HT-29 (cell line): Measurements from ENCODE around the gene TBX10. TPM values are rescaled to one million over a fixed set of nuclear protein-coding genes. Genes with fewer than 3 reads are reported as not detected.
"Not testable (repeated sequence)": the region's sequence is repeated elsewhere in the genome, so short reads cannot be mapped to it uniquely, and the experiment has no call there.

Experiments used
- DNase-seq: peaks from one replicate; pipeline ENCODE4 v3.0.0-alpha.2; 2015; ENCODE audit warnings: low spot score
- total RNA-seq: library from RNA; depleted of rRNA; stranded (reverse); fragments of >200 nt; shearing (Covaris generic); gene quantifications from 2 replicates; pipeline ENCODE4 v1.2.3, GENCODE V29; 2014

Gene TBX10
- total RNA-seq, 1 experiment from 2014 or later = 5.4 TPM

DNA sequence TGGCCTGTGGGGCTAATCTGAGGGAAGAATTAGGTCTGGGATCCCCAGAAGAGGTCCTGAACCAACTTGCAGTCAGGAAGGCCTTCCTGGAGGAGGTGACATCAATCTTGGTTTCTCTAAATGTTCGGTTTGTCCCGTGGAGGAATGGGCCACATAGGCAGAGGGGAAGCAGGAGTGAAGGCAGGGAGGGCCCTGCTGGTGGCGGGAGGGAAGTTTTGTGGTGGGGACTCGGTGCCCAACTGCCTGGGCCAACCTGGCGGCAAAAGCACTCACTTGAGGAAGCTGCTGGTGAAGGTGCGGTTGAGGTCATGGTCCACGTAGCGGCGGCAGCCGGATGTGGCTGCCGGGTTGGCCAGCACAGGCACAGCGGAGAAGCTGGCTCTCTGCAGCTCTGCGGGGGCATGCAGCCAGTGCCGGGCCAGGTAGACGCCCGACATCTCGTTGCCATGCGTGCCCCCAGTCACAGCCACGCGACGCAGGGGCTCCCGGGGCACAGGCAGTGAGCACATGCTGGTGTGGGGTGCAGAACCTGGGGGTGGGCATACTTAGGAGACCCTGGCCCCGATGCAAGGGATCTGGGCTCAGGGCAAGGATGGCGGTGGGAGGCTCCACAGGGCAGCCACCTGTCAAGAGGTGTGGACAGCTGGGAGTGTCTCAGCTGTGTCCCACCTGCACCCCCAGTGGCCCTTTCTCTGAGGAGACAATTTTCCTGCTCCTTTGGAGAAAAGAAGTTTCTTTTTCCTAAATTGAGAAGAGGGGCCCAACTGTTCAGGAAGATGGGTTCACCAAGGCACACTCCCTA, 7.2 kb upstream of the TBX10 start:
- no peak for DNase-seq

DNA sequence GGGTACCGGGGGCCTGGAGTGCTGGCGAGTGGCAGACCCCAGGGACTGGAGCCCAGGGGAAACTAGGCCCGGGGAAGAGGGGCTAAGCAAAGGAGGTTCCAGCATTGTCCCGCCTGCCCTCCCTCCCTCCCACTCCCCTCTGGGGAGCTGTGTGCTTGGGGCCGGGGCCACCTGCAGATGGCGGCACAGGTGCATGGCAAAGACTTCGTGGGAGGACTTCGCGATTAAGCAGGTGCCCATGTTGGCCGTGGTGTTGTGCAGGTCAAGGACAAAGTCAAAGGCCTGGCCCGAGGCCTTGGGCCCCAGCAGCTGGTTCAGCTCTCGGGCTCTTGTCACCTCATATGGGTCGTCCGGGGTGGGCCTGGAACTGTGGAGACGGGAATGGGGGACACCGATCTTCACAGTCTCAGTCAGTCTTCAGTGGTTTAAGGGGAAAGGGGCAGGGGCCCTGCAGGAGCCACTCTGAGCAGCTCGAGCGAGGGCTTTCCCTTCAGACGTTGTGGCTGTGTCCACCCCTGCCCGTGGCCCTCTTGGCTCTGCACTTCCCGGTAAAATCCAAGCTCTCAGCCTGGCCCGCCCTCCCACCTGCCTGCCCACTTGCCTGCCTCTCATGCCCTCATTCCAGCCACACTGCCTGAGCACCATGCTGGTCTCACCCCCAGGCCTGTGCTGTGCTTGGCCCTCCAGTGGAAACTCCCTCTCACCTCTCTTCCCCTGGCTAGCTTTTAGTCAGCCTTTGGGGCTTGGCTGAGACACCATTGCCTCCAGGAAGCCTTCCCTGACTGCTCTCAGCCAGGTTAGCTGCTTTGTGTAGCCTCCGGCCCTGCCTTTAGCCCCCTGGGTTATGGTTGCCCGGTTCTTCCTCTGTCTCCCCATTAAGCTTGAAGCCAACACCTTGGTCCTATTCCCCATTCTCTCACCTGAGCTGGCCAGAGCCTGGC, 6.2 kb upstream of the TBX10 start:
- no peak for DNase-seq

DNA sequence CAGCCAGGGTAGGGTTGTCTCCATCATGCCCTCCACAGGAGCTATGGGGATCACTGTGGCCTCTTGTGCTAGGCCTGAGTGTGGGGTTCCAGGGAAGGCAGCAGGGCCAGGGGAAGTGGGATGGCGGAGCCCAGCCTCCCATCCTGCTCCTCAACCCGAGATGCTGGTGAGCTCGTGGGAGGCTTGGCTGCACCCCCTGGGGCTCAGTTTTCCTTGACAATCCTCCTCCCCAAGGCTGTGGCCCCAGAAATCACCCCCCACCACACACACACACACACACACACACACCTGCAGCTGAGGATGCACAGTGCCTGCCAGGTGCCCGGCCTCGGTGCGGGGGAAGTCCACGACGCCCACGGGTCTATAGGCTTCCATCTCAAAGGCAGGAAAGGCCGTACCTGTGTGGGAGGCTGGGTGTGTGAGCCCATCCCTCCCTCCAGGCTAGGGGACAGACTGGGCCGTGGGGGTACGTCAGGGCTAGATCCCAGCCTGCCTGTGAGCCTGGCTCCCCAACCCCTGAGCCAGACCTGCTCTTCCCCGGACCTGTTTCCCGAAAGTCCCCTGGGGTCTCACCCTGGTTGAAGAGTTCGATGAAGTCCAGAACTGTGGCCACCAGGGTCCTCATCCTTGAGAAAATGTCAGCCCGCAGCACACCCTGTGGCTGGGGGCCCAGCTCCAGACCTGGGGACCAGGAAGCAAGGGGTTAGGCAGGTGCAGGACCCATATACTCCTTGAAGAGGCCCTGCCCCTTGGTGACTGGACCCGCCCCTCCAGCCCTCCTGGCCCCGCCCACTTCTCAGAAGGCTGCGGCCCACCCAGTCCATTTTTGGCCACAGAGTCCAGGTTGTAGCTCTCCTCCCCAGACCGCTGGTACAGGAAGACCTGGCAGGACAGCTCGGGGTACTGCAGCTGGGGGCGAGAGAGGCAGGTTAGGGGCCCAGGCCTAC, 5.2 kb upstream of the TBX10 start:
- DNase-seq = no peak

DNA sequence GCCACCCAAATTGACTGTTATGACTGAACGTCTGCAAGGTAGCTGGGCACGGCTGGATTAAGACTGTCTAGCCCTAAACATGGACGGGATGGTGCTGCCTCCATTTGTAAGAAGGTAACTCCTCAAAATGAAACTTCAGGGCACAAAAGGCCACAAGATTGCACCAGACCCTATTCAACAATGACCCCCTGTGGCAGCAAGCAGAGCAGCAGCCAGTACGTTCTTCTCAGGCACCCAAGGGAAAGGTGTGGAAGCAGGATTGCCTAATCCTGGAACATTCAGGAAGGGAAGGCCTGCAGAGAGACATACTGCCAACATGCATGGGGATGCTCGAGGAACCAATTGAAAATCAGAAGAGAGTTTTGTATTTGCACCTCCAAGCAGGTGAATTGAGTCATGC, 4.5 kb upstream of the TBX10 start:
- DNase-seq = peak; percentile 46

DNA sequence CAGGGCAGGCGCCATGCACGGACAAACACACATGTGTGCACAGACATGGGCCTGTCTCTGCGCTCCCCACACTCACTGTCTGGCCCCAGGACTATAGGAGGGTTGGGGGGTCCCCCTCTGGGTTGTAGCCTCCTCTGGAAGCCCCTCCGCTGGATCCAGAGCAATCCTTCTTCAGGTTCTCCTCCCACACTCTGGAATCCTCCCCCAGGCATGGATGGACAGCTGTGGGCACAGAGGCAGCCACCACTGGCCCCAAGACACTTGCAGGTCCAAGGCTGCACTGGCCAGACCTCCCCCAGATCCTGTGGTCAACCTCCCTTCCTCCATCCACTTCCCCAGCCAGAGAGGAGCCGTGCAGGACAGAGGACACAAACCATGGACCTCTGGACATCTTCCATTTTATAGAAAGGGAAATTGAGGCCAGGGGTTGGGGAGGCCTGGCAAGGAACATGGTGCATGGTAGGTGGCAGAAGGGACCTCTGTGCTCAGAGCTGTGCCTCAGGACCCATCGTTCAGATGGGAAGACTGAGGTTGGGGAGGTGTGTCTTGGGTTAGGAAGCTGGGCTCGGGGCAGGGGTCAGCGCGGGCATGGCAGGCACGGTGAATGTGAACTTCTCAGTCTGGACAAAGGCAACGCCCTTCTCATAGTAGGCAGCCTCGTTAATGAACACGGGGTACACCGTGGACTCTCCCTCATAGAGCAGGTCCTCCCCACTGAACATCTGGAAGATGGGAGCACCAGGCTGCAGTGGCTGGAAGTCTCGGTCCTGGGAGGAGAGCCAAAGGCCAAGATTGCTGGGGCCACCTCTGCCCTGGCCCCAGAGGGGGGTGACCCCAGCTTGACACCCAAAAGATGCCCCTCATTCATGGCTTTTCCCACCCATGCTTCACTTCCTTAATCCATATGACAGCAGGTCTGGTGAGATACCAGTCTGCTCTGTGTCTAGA, 2.9 kb upstream of the TBX10 start:
- DNase-seq = no peak

DNA sequence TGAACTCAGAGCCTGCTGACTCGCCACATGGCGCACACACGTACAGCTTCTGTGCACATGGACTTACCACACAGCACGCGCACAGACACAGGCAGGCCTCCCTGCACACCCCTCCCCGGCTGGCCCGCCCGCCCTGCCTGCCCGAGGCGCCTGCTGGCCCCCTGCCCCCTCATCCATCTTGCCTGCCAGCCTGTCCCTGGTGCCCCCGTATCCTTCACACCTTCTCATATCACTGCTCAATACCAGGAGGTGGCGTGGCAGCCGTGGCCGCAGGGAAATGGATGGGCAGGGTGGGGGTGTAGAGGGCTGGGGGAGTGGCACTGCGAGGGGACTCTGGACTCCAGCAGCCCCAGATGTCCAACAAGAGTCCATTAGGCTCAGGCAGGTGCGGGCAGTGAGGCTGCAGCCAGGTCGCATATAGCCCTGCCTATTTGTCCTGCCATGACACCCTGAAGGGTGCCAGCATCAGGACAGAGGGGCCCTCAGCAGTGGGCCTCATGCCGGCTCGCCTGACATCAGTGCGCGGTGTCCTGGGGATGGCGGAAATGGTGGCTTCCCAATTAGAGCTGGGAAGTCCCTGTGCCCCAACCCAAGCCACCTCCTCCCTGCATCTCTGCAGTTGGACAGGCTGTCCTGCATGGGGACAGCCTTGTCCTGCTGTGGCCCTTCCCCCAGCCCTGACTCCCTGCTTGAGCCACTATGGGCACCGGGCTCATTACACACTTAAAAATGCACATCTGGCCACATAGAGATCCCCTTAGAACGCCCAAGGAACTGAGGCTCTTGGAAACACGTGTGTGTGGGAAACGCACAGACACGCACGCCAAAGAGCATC, 2.0 kb upstream of the TBX10 start:
- DNase-seq = no peak

DNA sequence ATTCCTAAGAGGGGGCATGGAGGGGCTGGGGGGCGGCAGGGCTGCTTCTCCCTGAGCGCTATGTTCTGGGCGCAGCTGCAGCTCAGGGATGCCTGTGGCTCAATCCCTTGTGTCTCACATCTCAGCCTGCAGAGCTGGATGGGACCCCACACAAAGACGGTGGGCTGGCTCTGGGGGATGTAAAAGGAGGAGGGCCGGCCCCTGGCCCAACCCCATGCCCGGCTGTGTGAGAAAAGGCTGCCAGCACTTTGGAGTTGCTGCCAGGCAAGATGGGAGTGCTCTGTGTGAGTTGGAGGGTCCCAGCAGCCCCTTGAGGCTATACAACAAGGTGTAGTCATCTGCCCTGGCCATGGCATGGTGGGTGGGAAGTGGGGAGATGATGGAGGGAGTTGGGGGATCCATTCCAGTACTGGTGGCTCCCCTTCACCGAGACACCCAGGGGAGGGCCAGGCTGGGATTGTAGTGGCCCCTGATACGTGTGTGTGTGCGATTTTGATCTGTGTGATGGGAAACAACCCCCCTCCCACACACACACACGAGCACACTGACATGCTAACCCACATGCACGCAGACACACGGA, 1.3 kb upstream of the TBX10 start:
- DNase-seq = no peak

DNA sequence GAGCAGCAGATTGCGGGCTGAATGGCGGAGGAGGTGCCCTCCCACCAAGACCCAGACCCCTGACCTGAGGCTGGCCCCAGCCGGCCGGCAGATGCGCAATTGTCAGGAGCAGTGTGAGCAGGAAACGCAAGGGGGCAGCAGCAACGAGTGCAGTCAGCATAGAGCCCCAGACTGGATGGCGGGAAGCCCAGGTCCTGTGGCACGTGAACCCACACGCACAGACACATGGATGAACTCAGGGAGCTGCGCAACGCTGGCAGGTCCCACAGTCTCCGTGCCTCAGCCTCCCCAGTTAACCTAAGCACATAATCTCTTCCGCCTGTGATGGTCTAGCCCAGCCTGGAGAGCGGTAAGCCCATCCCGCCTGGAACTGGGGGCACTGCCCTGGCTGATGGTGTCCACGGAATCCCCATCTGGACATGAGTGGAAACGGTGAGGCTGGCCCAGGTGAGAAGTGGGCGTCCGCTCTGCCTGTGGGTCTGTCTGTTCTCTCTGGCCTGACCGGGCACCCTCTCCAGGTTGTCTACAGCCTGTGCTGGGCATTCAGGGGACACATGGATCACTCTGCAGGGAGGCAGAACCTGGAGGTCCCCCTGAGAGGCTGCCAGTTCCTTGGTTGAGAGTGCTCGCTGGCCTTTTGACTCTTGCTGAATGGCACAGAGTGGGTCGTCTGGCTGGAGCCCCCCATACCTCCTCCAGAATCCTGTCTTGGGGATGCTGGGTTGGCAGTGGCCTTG, 626 bp upstream of the TBX10 start:
- DNase-seq = peak; percentile 74

DNA sequence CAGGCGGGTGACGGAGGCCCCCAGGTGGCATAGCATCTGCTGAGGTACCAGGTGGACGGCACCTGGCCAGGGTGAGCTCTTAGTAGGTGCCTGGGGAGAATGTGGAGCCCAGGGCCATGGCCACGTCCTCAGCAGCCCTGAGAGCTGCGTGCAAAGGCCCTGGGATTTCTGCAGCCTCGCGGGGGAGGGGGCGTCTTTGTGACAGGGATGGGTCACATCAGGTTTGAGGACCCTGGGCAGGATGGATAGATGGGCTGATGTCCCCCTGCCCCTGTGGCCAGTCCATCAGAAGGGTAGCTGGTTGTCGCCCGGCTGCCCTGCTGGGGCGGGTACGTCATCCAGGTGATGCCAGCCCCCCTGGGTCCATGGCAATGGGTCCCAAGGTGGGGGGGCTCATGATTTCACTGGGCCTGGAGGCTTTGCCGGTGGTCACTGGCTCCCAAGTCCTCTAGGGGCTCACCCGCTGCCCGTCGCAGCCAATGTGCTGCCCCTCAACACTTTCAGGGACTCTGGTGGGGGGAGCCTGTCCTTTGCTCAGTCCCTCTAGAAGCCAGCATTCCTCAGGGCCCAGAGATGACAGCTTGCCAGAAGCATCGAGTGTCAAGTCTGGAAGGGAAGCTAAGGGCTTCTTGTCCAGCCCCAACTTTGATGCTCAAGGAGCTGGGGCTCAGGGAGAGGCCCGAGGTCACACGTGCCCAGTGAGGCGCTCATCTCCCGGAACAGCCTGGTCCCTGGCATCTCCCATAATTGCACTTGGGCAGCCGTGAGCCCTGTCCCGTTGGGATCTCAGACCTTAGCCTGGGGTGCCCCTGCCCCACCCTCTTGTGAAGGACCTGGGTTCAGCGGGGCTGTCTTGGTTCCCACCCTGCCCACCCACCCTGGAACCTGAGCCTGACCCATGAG, 777 bp downstream of the TBX10 start:
- DNase-seq = no peak

DNA sequence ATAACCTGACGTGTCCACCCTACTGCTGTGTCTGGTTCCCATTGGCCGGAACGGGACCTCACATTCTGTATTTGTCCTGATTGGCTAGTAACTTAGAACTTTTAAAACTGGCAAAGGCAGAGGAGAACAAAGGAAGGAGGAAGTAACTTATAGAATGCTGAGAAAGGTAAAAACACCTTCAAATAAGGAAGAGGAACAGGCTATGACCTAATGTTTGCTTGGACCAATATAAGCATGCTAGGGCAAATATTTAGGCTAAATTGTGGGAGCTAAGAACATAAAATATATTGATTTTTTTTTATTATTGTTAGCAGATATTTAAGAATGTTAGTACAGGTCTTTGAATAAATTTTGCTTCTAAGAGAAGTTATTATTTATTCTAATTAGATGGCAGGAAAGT, 2.1 kb downstream of the TBX10 start:
- not testable (repeated sequence) for DNase-seq

DNA sequence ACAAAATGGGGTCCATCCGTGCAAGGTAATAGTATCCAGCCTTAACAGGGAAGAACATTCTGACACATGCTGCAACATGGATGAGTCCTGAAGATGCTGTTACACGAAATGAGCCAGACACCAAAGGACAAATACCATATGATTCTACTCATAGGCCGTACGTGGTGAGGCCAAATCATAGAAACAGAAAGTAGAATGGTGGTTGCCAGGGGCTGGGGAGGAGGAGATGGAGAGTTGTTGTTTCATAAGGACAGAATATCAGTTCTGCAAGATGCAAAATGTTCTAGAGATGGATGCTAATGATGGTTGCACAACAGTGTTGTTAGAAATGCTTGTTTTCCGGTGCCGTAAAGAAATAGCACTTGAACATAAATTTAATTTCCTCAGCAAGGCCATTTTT, 2.6 kb downstream of the TBX10 start:
- no peak for DNase-seq

DNA sequence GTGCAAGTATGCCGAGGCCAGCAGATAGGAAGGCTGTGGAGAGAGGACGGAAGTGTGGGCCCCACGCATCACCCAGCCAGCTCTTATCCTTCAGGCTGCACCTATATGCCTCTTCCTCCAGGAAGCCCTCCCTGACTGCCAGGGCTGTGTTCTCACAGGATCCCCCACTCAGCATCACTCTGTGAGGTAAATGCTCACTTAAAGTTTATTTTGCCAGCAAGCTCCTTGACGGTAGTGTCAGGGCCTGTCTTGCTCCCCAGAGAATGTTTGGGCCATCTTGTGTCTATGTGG, 4.4 kb downstream of the TBX10 start:
- DNase-seq = no peak

DNA sequence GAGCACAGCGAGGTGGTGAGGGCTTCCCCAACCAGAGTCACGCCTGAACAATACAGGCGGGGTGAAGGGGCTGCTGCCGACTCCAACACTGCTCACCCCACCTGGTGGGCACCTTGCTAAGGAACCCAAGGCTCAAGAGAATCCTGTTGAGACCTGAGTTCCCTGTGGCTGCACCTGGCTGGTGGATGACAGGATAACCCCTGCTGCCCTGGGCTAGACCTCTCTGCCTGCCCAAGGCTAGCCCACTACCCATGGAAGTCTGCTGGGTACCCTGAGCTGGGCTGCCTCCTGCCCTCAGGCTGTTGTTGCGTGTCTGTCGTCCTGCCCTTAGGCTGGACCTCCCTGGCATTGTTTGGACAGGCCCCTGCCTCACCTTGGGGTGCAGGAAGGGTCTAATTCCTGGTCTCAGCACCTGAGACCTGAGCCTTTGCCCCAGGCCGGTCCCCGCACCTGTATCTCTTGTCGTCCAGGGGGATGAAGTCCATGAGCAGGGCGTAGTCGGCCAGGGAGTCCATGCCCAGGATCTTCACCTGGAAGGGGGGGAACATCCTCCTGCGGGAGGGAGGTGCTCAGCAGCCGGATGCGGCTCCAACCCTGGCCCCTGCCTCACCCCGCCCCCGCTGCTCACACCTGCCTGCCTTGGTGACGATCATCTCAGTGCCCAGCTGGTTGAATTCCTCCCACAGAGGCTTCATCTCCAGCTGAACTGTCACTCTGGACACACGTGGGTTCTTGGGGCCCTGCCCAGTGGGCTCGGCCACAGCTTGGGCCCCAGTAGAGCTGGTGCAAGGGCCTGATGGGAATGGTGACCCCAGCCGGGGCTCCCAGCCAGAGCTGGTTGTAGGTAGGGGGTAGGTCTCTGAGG, 5.0 kb downstream of the TBX10 start:
- DNase-seq = peak; percentile 66

DNA sequence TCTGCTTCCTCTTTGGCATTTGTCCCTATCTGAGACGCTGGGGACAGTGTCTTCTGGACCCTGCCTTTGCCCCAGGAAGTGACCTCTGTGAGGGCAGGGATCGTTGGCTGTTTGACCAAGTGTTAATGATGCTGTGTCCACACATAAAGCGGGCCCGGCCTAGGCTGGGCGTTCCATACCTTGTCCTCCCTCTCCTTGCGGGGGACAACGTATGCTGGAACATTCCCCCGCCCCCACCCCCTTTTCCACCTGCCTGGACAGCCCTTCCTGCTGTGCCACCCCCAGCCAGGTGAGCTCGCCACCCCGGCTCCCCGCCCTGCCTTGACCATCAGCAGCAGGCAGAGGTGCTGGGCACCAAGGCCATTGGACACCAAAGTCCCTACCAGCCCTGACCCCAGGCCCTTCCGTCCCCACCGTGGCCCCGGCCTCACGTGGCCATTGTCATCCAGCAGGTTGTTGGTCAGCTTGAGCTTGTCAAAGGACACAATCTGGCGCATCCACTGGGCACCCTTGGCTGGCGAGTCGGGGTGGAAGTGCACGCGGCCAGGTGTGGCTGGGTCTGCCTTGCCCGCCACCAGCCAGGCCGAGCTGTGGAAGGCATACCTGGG, 5.7 kb downstream of the TBX10 start:
- no peak for DNase-seq

DNA sequence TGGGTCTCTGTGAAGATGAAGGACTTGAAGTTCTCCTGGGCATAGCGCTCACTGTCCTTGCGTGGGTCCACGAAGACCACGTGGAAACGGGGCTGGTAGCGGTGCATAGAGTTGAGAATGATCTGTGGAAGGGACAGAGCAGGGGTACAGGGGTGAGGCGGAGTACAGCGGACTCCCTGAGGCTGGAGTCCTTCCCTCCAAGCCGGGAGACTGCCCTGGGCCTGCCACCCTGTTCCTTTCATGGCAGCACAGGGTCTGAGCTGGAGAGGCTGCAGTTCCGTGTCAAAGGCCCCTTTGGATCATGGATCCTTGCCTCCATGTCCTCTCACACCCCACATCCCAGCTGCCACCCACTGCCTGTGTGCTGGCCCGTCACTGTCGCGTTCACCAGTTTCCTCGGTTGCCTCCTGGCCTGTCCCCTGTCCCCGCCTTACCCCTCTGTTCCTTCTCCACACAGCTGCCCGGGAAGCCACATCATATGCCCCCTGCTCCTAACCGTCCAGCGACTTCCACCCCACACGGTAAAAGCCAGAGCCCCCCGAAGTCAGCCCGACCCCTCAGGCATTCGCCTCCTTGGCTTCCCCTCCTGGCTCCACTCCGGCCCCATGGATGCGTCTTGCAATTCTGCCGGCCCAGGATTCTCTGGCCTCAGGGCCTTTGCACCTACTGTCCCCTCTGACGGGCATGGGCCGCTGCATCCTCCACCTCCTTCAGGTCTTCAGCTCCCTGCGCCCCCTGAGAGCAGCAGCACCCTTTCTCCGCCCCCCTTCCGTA, 6.4 kb downstream of the TBX10 start:
- no peak for DNase-seq
